ENCODE data around the gene LIPM.

The LIPM gene

GRCh38 chr10:88805924-88806323 is 3.4 kb downstream of the LIPM start:
- H3K4me2 ChIP-seq (ENCODE audit: low read depth, low read length, poor library complexity, severe bottlenecking) = no peak overlapping the region
- H3K4me3 ChIP-seq (ENCODE audit: low read length, poor library complexity, severe bottlenecking) = no peak overlapping the region
- H3K36me3 ChIP-seq (ENCODE audit: insufficient read depth, low read length) = no peaks in the 10 kb centered on the region
- H3F3A ChIP-seq (ENCODE audit: low read depth) = no peaks in the 10 kb centered on the region
- no peak for TF ChIP-seq CTCF (conservative IDR thresholded peaks at IDR 0.05; ENCODE audit: low read length)
- peaks cover 6% of the 10 kb centered on the region for H3K4me1 ChIP-seq (ENCODE audit: insufficient read depth, low read length, poor library complexity, severe bottlenecking)
- no peaks in the 10 kb centered on the region for H3K9me3 ChIP-seq (ENCODE audit: insufficient read depth, low read depth, low read length)
- no peaks in the 10 kb centered on the region for H3K79me2 ChIP-seq (ENCODE audit: insufficient read depth, low read length)
- no peaks in the 10 kb centered on the region for H3K9me2 ChIP-seq (replicated peaks; ENCODE audit: low read depth, low read length)
- H3K9ac ChIP-seq (ENCODE audit: low read depth, low read length, poor library complexity, severe bottlenecking) = no peak overlapping the region
- no peaks in the 10 kb centered on the region for H4K20me1 ChIP-seq (ENCODE audit: insufficient read depth, low read length, poor library complexity, severe bottlenecking)
- H3K27me3 ChIP-seq (ENCODE audit: insufficient read depth, low read length, poor library complexity, severe bottlenecking) = no peaks in the 10 kb centered on the region
- H2AFZ ChIP-seq (ENCODE audit: low read length) = no peak overlapping the region

- H3F3A ChIP-seq (ENCODE audit: low read depth) = no peaks in the 10 kb centered on the region
- H3K9me3 ChIP-seq (ENCODE audit: insufficient read depth, low read depth, low read length) = no peaks in the 10 kb centered on the region
- no peaks in the 10 kb centered on the region for H3K9me2 ChIP-seq (replicated peaks; ENCODE audit: low read depth, low read length)
- no peak overlapping the region for H3K9ac ChIP-seq (ENCODE audit: low read depth, low read length, poor library complexity, severe bottlenecking)
- H4K20me1 ChIP-seq (ENCODE audit: insufficient read depth, low read length, poor library complexity, severe bottlenecking) = no peaks in the 10 kb centered on the region
- H3K4me3 ChIP-seq (ENCODE audit: low read length, poor library complexity, severe bottlenecking) = no peak overlapping the region
- H3K36me3 ChIP-seq (ENCODE audit: insufficient read depth, low read length) = no peaks in the 10 kb centered on the region
- H2AFZ ChIP-seq (ENCODE audit: low read length) = no peak overlapping the region
- peaks cover 6% of the 10 kb centered on the region for H3K4me1 ChIP-seq (ENCODE audit: insufficient read depth, low read length, poor library complexity, severe bottlenecking)
- no peak for TF ChIP-seq EZH2phosphoT487 (IDR thresholded peaks at IDR 0.05; ENCODE audit: borderline replicate concordance)
- no peak for TF ChIP-seq CTCF (conservative IDR thresholded peaks at IDR 0.05; ENCODE audit: low read length)
- H3K27me3 ChIP-seq (ENCODE audit: insufficient read depth, low read length, poor library complexity, severe bottlenecking) = no peaks in the 10 kb centered on the region
- H3K4me2 ChIP-seq (ENCODE audit: low read depth, low read length, poor library complexity, severe bottlenecking) = no peak overlapping the region
- no peaks in the 10 kb centered on the region for H3K79me2 ChIP-seq (ENCODE audit: insufficient read depth, low read length)
These were observed 7.1 kb downstream of the LIPM start for GRCh38 chr10:88809621-88810020.

GRCh38 chr10:88810196-88810961 is 7.8 kb downstream of the LIPM start:
- Histone ChIP-seq H3K4me3 (ENCODE audit: low read length, poor library complexity, severe bottlenecking) (no peak overlapping the region), H4K20me1 (ENCODE audit: insufficient read depth, low read length, poor library complexity, severe bottlenecking) (no peaks in the 10 kb centered on the region), H3K9me3 (ENCODE audit: insufficient read depth, low read depth, low read length) (no peaks in the 10 kb centered on the region), H3K9ac (ENCODE audit: low read depth, low read length, poor library complexity, severe bottlenecking) (no peak overlapping the region), H3K27me3 (ENCODE audit: insufficient read depth, low read length, poor library complexity, severe bottlenecking) (no peaks in the 10 kb centered on the region), H3K4me2 (ENCODE audit: low read depth, low read length, poor library complexity, severe bottlenecking) (no peak overlapping the region), H2AFZ (ENCODE audit: low read length) (no peak overlapping the region), H3F3A (ENCODE audit: low read depth) (no peaks in the 10 kb centered on the region), H3K4me1 (ENCODE audit: insufficient read depth, low read length, poor library complexity, severe bottlenecking) (peaks cover 2% of the 10 kb centered on the region), H3K9me2 (replicated peaks; ENCODE audit: low read depth, low read length) (no peaks in the 10 kb centered on the region), H3K36me3 (ENCODE audit: insufficient read depth, low read length) (no peaks in the 10 kb centered on the region), H3K79me2 (ENCODE audit: insufficient read depth, low read length) (no peaks in the 10 kb centered on the region)
- TF ChIP-seq CTCF (conservative IDR thresholded peaks at IDR 0.05; ENCODE audit: low read length) = peak; percentile 94
- no peak for TF ChIP-seq EZH2phosphoT487 (IDR thresholded peaks at IDR 0.05; ENCODE audit: borderline replicate concordance)
